Measurements from ENCODE around the gene TMEM125.

Gene TMEM125

GRCh38 chr1:43269627-43270375, at the start of gene TMEM125:
TSS of gene TMEM125 (plus strand) at chr1:43269983. CDS start at chr1:43272723, 2,740 bp downstream.
- no peak for DNase-seq

- DNase-seq = no peak
Observed at GRCh38 chr1:43220905-43221778, 48.6 kb upstream of the TMEM125 start.

- no peak for DNase-seq
Observed at GRCh38 chr1:43221797-43222196, 48.0 kb upstream of the TMEM125 start.

- no peak for DNase-seq
Observed at GRCh38 chr1:43222879-43223278, 46.9 kb upstream of the TMEM125 start.

GRCh38 chr1:43225168-43225567, 44.6 kb upstream of the TMEM125 start:
- no peak for DNase-seq

GRCh38 chr1:43227143-43227764, 42.5 kb upstream of the TMEM125 start:
- peak; percentile 74 to 87 for DNase-seq

GRCh38 chr1:43229826-43230780, 39.7 kb upstream of the TMEM125 start:
- DNase-seq = no peak

GRCh38 chr1:43232074-43232473, 37.7 kb upstream of the TMEM125 start:
- no peak for DNase-seq

GRCh38 chr1:43232482-43232881, 37.3 kb upstream of the TMEM125 start:
- no peak for DNase-seq

- no peak for DNase-seq
Observed at GRCh38 chr1:43233631-43234030, 36.2 kb upstream of the TMEM125 start.

- no peak for DNase-seq
Observed at GRCh38 chr1:43234267-43234666, 35.5 kb upstream of the TMEM125 start.

- no peak for DNase-seq
Observed at GRCh38 chr1:43235040-43235439, 34.7 kb upstream of the TMEM125 start.

- DNase-seq = no peak
Observed at GRCh38 chr1:43235451-43236121, 34.2 kb upstream of the TMEM125 start.

- DNase-seq = no peak
Observed at GRCh38 chr1:43237121-43237520, 32.7 kb upstream of the TMEM125 start.

- peak in 1 of 2 experiments; percentile 8 for DNase-seq
Observed at GRCh38 chr1:43238085-43238484, 31.7 kb upstream of the TMEM125 start.

- DNase-seq = no peak
Observed at GRCh38 chr1:43238991-43239469, 30.8 kb upstream of the TMEM125 start.

- DNase-seq = no peak
Observed at GRCh38 chr1:43239484-43239883, 30.3 kb upstream of the TMEM125 start.

- DNase-seq = no peak
Observed at GRCh38 chr1:43241413-43241836, 28.4 kb upstream of the TMEM125 start.

- no peak for DNase-seq
Observed at GRCh38 chr1:43243299-43243698, 26.5 kb upstream of the TMEM125 start.

- DNase-seq = no peak
Observed at GRCh38 chr1:43246466-43247213, 23.1 kb upstream of the TMEM125 start.

All from stimulated activated CD4-positive, alpha-beta T cell treated with anti-CD3 and anti-CD28 coated beads, Interleukin-4, amount 100 ng/mL, for 4 hours (primary cell).